Measurements from ENCODE around the gene JAML.

GRCh38 chr11:118152020-118152551 is 72.7 kb downstream of the JAML start:
- TF ChIP-seq CTCF (IDR thresholded peaks at IDR 0.05) (no peak), POLR2A (IDR thresholded peaks at IDR 0.05) (no peak)

Measured in heart left ventricle (tissue), 13 donors.